IPS-11a (cell line): ENCODE data around the gene BTBD3.

ENCODE experiments used
- H3K4me3 ChIP-seq: one replicate; pipeline ENCODE4 v1.5.1; 2013; ENCODE audit warnings: low read depth, low read length, control low read depth

BTBD3 gene

DNA sequence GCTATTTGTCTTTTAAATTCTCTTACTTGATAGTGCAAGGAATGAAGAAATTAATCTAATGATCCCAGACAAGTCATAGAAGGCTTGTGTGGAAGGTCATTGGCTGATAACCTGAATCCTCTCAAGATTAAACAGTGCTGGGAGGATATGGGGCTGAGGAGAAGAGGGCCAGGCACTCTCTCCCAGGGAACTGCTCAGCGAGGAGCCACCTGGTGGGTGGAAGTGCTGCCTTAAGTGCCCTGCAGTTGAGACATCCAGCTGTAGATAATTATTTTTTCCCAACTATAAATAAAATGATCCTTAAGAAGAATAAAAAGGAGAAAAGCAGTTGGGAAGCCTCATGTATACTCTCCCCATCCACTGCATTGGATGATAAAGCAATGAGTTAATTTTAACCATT, 47.9 kb downstream of the BTBD3 start:
- no peak overlapping the region for H3K4me3 ChIP-seq

DNA sequence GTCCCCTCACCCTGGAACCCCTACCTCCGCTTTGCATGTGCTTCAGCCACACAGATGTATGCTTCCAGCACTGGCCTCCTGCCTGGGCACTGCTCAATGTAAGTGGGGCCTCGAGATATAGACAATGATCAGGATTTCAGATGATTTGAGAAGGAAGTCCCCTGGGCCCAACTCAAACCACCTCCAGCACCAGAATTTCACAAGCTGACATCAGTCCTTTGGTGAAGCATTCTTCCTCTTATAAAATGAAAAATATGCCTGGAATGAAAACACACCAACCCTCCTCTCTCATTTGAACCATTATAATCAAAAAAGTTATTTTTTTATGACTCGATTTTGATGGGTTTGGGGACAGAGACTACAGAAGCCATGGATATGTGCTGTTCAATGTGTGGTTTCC, 48.5 kb downstream of the BTBD3 start:
- no peak overlapping the region for H3K4me3 ChIP-seq

DNA sequence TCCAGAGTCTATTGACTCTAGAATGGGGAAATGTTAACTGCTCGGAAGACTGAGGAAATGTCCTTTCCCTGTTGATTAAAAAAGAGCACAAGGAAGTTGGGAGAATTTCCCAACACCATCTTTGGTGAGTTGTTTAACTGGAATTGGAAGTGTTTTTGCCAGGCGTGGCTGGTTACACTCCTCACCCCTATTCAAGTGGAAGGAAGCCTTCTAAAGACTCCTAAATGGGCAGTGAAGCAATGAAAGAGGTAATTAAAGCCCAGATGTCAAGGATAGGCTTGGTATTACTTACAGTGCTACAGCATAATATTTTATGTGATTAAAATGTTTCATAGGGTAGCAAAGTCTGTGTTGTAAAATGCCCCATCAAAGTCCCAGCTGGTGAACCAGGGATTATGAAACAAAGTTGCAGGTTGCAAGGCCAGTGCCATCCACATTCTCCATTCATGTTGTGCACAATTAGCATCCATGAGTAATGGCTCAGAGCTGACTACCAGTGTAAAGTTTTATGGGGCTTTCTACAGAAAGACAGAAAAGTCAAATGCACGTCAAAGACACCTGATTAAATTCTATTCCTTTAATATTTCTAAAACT, 52.6 kb downstream of the BTBD3 start:
- no peak overlapping the region for H3K4me3 ChIP-seq

DNA sequence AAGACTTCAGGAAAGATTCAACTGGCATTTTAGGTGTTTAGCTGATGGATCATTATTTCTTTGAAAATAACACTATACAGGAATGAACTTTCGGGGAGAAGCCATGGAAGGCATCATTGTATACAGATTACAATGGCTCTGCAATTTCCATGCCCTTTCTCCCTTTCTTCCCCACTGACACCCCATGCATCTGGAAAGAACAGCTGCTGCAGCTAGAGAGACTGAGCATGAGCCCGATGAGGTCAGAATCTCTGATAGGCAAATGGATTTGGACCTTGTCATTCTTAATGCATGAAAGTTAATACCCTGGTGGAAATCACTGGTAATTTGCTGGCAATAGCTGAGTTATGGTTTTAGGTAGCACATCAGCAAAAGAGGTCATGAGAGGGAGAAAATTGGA, 54.8 kb downstream of the BTBD3 start:
- H3K4me3 ChIP-seq, result no peak overlapping the region
